Spleen (tissue), 11 donors: ENCODE results near the gene CAMK1D. TPM values are rescaled to one million over a fixed set of nuclear protein-coding genes. Genes with fewer than 3 reads are reported as not detected.

Source experiments
- DNase-seq: peaks from one replicate; pipeline ENCODE4 v3.0.0-alpha.2; 2020
- H3K27ac ChIP-seq, 8 donors: fragments of 200-600 bp; sonication (generic) in 7 of 8; 1 replicate in 4 of 8; 2 replicates in 4 of 8; pipeline versions ENCODE4 v1.5.0 to v1.8.0; 2016 to 2021; ENCODE audit warnings: inconsistent platforms in 4 of 8, mild to moderate bottlenecking in 4 of 8, moderate library complexity in 1 of 8
- H3K27me3 ChIP-seq, 7 donors: fragments of 200-600 bp; sonication (generic) in 6 of 7; replicated peaks in 1 of 7; 1 replicate in 4 of 7; 2 replicates in 3 of 7; pipeline versions ENCODE4 v1.5.0 to v1.8.0; 2016 to 2021; ENCODE audit warnings: inconsistent platforms in 3 of 7, mild to moderate bottlenecking in 1 of 7
- H3K36me3 ChIP-seq, 6 donors: fragments of 200-600 bp; sonication (generic) in 5 of 6; 1 replicate in 4 of 6; 2 replicates in 2 of 6; pipeline versions ENCODE4 v1.5.0 to v1.8.0; 2016 to 2021; ENCODE audit warnings: inconsistent platforms in 2 of 6
- H3K4me1 ChIP-seq, 6 donors: fragments of 200-600 bp; sonication (generic) in 5 of 6; 1 replicate in 3 of 6; 2 replicates in 3 of 6; pipeline versions ENCODE4 v1.5.0 to v1.8.0; 2016 to 2021; ENCODE audit warnings: inconsistent platforms in 3 of 6
- H3K4me3 ChIP-seq, 8 donors: fragments of 200-600 bp; sonication (generic) in 7 of 8; 1 replicate in 4 of 8; 2 replicates in 4 of 8; pipeline versions ENCODE4 v1.5.0 to v1.8.0; 2016 to 2021; ENCODE audit warnings: inconsistent platforms in 4 of 8, mild to moderate bottlenecking in 4 of 8, moderate library complexity in 2 of 8
- H3K9me3 ChIP-seq, 8 donors: fragments of 200-600 bp; sonication (generic) in 7 of 8; 1 replicate in 4 of 8; 2 replicates in 4 of 8; pipeline versions ENCODE4 v1.5.0 to v1.8.0; 2016 to 2021; ENCODE audit warnings: inconsistent platforms in 4 of 8
- POLR2A ChIP-seq, 3 donors: fragments of 450-650 bp; IDR thresholded peaks; one replicate each; pipeline ENCODE4 v1.5.1; 2017; ENCODE audit warnings: antibody characterized with exemption in 3 of 3, mild to moderate bottlenecking in 1 of 3
- POLR2AphosphoS5 ChIP-seq, 3 donors: sonication (generic); formaldehyde crosslinking; IDR thresholded peaks; one replicate each; pipeline ENCODE4 v1.5.1; 2017; ENCODE audit warnings: antibody characterized with exemption in 3 of 3
- WGBS, 5 donors: extraction: QIAGEN DNeasy Blood & Tissue Kit in 3 of 5; methylation state at CpG; one replicate each; pipeline versions ENCODE4 v1.1.5 to v1.1.7; 2013 to 2018; 5-methylcytosine and 5-hydroxymethylcytosine counted together
- intact Hi-C: fragments of 100-400 bp; cut with DNase I; formaldehyde crosslinking; loops from one replicate; pipeline ENCODE4 v1.15.0; 2023; ENCODE audit warnings: low total_unique reads
- polyA plus RNA-seq, 3 donors: library from polyadenylated mRNA; stranded (reverse); fragments of 200-250 nt; gene quantifications; one replicate each; pipeline ENCODE4 v1.2.1, GENCODE V29; 2013
- total RNA-seq, 7 donors: library from RNA; depleted of rRNA in 3 of 7; stranded (reverse); fragments of >200 nt in 3 of 7; fragmentation: NEBNext Ultra II Directional in 4 of 7; extraction: Animal tissue kit (Norgen Biotek cat#: 25700) in 4 of 7; gene quantifications; one replicate each; pipeline versions ENCODE4 v1.1.0 to v1.2.1, GENCODE V29; 2016 to 2021
- TF ChIP-seq, protein P1 (sequence below), 11 experiments: fragments of 200-600 bp in 7 of 11; fragments of 450-650 bp in 4 of 11; sonication (generic) in 4 of 11; IDR thresholded peaks in 8 of 11; conservative IDR thresholded peaks in 3 of 11; 1 replicate in 7 of 11; 2 replicates in 4 of 11; pipeline versions ENCODE4 v1.4.0 to v1.8.0; 2016 to 2021; ENCODE audit warnings: antibody characterized with exemption in 11 of 11, inconsistent platforms in 4 of 11, mild to moderate bottlenecking in 1 of 11
- donor health status: healthy with polysubstance abuse.
- donor health status: DM: no; HTN: no; CAD: no; lungs with moderate emphysema.
- donor health status: DM: no; HTN: no; CAD: no.
- donor health status: Bipolar disorder and iron deficiency.
- donor health status: healthy.
- donor health status: DM: no; HTN: no; CAD: no.
- donor health status: DM: yes; HTN: yes; CAD: no.

Gene CAMK1D
- total and polyA plus RNA-seq, 10 donors = 6.8 to 34.5 (median 20.0) TPM

DNA sequence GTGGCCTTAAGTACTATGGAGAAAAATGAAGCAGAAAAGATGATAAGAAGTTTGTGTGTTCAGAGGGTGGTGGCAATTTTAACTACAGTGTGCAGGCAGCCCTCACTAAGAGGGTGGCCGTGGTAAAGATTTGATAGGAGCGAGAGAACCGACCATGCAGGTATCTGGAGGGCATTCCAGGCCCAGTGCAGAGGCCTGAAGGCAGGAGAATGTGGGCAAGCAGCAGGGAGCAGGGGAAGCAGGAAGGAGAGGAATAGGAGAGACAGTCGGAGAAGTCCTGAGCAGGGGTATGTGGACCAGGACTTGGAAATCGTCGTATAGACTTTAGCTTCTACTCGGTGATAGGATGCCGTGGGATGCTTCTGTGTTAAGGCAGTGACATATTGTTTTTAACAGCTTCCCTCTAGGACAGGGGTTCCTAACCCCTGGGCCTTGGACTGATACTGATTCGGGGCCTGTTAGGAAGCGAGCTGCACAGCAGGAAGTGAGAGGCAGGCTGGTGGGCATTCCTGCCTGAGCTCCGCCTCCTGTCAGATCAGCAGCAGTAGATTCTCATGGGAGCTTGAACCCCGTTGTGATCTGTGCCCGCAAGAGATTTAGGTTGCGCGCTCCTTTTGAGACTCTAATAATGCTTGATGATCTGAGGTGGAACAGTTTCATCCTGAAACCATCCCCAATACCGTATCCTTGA is 425.0 kb downstream of the CAMK1D start:
- Histone ChIP-seq H3K27ac (no peak overlapping the region), H3K4me3 (no peak overlapping the region), H3K36me3 (peaks cover 0 to 42% (median 6%) of the 10 kb centered on the region in 6 donors), H3K9me3 (no peaks in the 10 kb centered on the region), H3K4me1 (peaks cover 0 to 4% (median 0%) of the 10 kb centered on the region in 6 donors), H3K27me3 (no peaks in the 10 kb centered on the region)
- intact Hi-C loops = no loop called here
- WGBS, 5 donors = 74 to 89% (median 81%) methylated on average over 14 to 16 of the region's 16 CpGs
- DNase-seq = no peak
- TF ChIP-seq POLR2AphosphoS5 (IDR thresholded peaks at IDR 0.05) = no peak
- TF ChIP-seq, protein P1, sequence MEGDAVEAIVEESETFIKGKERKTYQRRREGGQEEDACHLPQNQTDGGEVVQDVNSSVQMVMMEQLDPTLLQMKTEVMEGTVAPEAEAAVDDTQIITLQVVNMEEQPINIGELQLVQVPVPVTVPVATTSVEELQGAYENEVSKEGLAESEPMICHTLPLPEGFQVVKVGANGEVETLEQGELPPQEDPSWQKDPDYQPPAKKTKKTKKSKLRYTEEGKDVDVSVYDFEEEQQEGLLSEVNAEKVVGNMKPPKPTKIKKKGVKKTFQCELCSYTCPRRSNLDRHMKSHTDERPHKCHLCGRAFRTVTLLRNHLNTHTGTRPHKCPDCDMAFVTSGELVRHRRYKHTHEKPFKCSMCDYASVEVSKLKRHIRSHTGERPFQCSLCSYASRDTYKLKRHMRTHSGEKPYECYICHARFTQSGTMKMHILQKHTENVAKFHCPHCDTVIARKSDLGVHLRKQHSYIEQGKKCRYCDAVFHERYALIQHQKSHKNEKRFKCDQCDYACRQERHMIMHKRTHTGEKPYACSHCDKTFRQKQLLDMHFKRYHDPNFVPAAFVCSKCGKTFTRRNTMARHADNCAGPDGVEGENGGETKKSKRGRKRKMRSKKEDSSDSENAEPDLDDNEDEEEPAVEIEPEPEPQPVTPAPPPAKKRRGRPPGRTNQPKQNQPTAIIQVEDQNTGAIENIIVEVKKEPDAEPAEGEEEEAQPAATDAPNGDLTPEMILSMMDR (IDR thresholded peaks at IDR 0.05 in 8 of 11, conservative IDR thresholded peaks at IDR 0.05 in 3 of 11) = no peak
- TF ChIP-seq POLR2A (IDR thresholded peaks at IDR 0.05) = no peak

DNA sequence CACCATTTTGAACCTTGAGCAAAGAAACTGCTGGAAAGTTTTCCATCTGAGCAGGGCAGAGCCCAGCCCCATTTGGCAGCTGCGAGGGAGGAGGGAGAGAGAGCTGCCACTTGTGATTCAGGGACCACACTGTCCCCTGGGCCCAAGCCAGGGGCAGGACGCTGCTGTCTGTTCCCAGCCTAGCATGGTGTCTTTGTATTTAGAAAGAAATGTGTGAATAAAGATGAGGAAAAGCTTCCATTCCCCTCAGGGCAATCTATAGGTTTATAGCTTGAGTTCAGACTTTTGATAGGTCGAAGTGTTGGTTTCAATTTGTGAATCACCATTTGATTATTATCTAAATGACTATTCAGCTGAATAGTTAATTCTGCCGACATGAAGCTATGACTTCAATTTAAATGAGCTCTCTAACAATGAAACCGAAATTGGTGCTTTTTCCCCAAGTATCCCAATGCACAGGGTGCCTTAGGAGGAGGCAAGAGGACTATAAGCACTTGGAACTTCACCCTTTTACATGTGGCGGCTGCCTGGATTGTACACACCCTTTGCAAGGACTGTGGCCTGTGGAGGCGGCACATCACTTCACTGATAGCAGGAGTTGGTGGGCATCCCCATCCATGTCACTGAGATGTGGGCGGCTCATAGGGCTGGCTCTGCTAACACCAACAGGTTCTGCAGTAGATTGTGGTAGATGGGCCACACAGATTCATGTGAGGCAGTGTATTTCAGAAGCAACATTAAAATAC is 428.7 kb downstream of the CAMK1D start:
- H3K27ac ChIP-seq = peak overlapping the region in 4 of 8 donors; percentile 3 to 38 (median 20)
- H3K9me3 ChIP-seq = no peaks in the 10 kb centered on the region
- no peak overlapping the region for H3K4me3 ChIP-seq
- TF ChIP-seq POLR2AphosphoS5 (IDR thresholded peaks at IDR 0.05) (peak in 2 of 3 donors; percentile 39 to 44), POLR2A (IDR thresholded peaks at IDR 0.05) (no peak)
- TF ChIP-seq, protein P1 (IDR thresholded peaks at IDR 0.05 in 8 of 11, conservative IDR thresholded peaks at IDR 0.05 in 3 of 11) = no peak
- no peaks in the 10 kb centered on the region for H3K27me3 ChIP-seq
- intact Hi-C loops = no loop called here
- peaks cover 0 to 18% (median 7%) of the 10 kb centered on the region in 6 donors for H3K4me1 ChIP-seq
- 49 to 84% (median 76%) methylated on average over 7 to 8 of the region's 8 CpGs for WGBS, 5 donors
- peaks cover 0 to 31% (median 0%) of the 10 kb centered on the region in 6 donors for H3K36me3 ChIP-seq
- DNase-seq = no peak

DNA sequence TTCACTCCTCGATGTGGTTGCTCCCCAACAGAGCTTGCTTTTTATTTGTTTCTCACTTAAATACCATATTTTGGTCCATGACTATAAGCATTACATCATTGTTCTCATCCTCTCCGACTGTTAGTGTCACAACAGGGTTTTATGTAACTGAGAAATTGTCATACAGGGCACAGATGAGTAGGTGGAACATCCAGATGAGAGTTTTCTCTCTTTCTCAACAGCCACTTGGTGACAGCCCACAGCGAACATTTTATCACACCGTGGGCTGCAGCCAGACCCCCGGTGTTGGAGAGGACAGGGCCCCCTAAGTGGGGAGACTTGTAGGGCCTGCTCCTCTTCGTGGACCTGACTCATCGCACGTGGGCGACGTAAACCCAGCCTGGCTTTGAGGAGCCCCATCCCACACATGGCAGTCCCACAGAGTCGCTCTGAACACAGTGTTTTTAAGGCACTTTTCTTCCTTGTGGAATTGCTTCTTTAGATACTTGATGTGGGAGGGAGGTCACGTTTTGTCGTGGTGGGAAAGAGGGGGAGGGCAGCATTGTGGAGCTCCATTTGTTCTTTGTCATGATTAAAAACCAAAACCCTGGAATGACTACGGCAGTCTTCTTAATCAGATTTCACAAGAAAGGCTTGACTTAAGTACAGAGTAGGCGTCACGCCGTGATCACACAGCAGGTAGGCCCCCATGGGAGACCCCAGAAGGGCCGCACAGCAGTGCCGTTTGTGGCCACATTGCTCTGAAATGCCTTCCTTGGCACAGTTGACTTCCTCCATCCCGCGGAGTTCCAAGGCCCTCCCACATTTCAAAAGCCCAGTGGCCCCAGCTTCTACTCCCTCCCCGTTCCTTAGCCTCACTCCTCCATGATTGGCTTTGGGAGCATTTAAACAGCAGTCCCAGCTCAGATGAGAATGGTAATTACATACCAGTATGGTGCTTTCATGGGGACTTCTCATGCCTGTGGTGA is 431.6 kb downstream of the CAMK1D start:
- Histone ChIP-seq H3K9me3 (no peaks in the 10 kb centered on the region), H3K27me3 (no peaks in the 10 kb centered on the region), H3K4me1 (peaks cover 0 to 17% (median 7%) of the 10 kb centered on the region in 6 donors), H3K36me3 (peaks cover 0 to 45% (median 0%) of the 10 kb centered on the region in 6 donors), H3K4me3 (no peak overlapping the region), H3K27ac (peak overlapping the region in 6 of 8 donors; percentile 16 to 68 (median 49))
- WGBS, 5 donors = 66 to 79% (median 74%) methylated on average over 22 of the region's 22 CpGs
- TF ChIP-seq POLR2A (IDR thresholded peaks at IDR 0.05) = no peak
- TF ChIP-seq POLR2AphosphoS5 (IDR thresholded peaks at IDR 0.05) = peak in 1 of 3 donors; percentile 30
- TF ChIP-seq, protein P1 (IDR thresholded peaks at IDR 0.05 in 8 of 11, conservative IDR thresholded peaks at IDR 0.05 in 3 of 11) = no peak
- intact Hi-C loops = no loop called here
- DNase-seq = no peak
